Measurements from ENCODE around the gene HAAO. TPM values are rescaled to one million over a fixed set of nuclear protein-coding genes. Genes with fewer than 3 reads are reported as not detected.

HAAO gene
- total and polyA plus RNA-seq, 2 of the 8 experiments (the other 6 are each of a cell fraction or from before 2014, with no cell fraction given), result 2.5 to 7.0 TPM

GRCh38 chr2:42801381-42801780 lies 9.0 kb upstream of the HAAO start:
- Histone ChIP-seq H2AFZ (ENCODE audit: low read length) (no peak overlapping the region), H3K23ac (ENCODE audit: insufficient read length) (no peak overlapping the region), H3K4ac (replicated peaks; ENCODE audit: insufficient read length, low read depth, low read length) (no peak overlapping the region), H2BK20ac (ENCODE audit: low read length) (no peak overlapping the region), H4K5ac (ENCODE audit: insufficient read length, low read depth, low read length) (no peak overlapping the region), H4K91ac (replicated peaks; ENCODE audit: insufficient read length, low read length) (no peak overlapping the region), H4K20me1 (replicated peaks in 1 of 2; ENCODE audit: control insufficient read depth in 1 of 2, insufficient read depth in 2 of 2, low read length in 2 of 2) (no peaks in the 10 kb centered on the region), H2BK15ac (ENCODE audit: low read length) (no peak overlapping the region), H3K18ac (ENCODE audit: extremely low read depth, low read length) (no peak overlapping the region), H3K27ac (ENCODE audit: low read depth, low read length) (no peak overlapping the region), H2AK5ac (ENCODE audit: low read depth, low read length) (no peak overlapping the region), H3K9me3 (ENCODE audit: insufficient read depth in 2 of 2, low read depth in 1 of 2, low read length in 1 of 2) (no peaks in the 10 kb centered on the region), H3K36me3 (ENCODE audit: control insufficient read depth in 2 of 4, insufficient read depth in 4 of 4, low read length in 3 of 4) (no peaks in the 10 kb centered on the region), H3K79me2 (ENCODE audit: control insufficient read depth in 1 of 2, insufficient read depth in 2 of 2, low read length in 2 of 2) (no peaks in the 10 kb centered on the region), H2BK120ac (replicated peaks; ENCODE audit: low read depth, low read length) (no peak overlapping the region), H2BK5ac (ENCODE audit: low read depth, low read length) (no peak overlapping the region), H3K23me2 (ENCODE audit: low read depth, low read length) (no peaks in the 10 kb centered on the region), H4K8ac (ENCODE audit: extremely low read depth, insufficient read depth, low read length) (no peak overlapping the region), H3K56ac (replicated peaks; ENCODE audit: insufficient read length, low read depth, low read length) (no peak overlapping the region), H3K79me1 (ENCODE audit: low read depth, low read length) (no peaks in the 10 kb centered on the region), H3K4me1 (replicated peaks in 1 of 4; ENCODE audit: control insufficient read depth in 3 of 4, insufficient read depth in 4 of 4, low read length in 3 of 4) (no peaks in the 10 kb centered on the region), H3K14ac (ENCODE audit: insufficient read length) (no peak overlapping the region), H3K4me3 (ENCODE audit: extremely low read depth in 1 of 4, insufficient read depth in 2 of 4, low read depth in 3 of 4, low read length in 4 of 4) (no peak overlapping the region), H3K27me3 (replicated peaks in 1 of 4; ENCODE audit: control insufficient read depth in 3 of 4, extremely low read depth in 1 of 4, insufficient read depth in 3 of 4, low read length in 3 of 4) (no peaks in the 10 kb centered on the region), H3K4me2 (ENCODE audit: insufficient read depth in 1 of 2, low read depth in 2 of 2, low read length in 2 of 2) (no peak overlapping the region), H2BK12ac (ENCODE audit: low read depth, low read length) (no peak overlapping the region), H3K9ac (replicated peaks in 1 of 4; ENCODE audit: extremely low read depth in 1 of 4, low read depth in 3 of 4, low read length in 3 of 4) (no peak overlapping the region)
- DNase-seq (ENCODE audit: low read depth in 1 of 2, low spot score in 2 of 2) (no peak), FAIRE-seq (no peak)
- ChIA-PET POLR2A (ENCODE audit: partially characterized antibody) (interaction anchor here (1.2 to 3.3 kb wide), 2 partner anchors 9 kb away, joined by 5 to 21 read pairs; partner anchors contain the start of gene HAAO), CTCF (ENCODE audit: partially characterized antibody) (interaction anchor here (0.6 to 1.9 kb wide), 6 partner anchors 8 to 447 kb away, joined by 3 to 16 read pairs (median 6); no protein-coding TSS in a partner anchor)
- WGBS, 2 experiments (ENCODE audit: extremely low coverage in 1 of 2, insufficient coverage in 1 of 2, insufficient read length in 1 of 2, insufficient replicate concordance in 2 of 2, low coverage in 1 of 2, low lambda C conversion rate in 2 of 2, missing lambda C conversion rate in 1 of 2), result 94% methylated on average over 4 of the region's 4 CpGs; no CpG with 5 or more reads in 1 of the 2 experiments
- TF ChIP-seq EZH2 (IDR thresholded peaks at IDR 0.05; ENCODE audit: low read depth, low read length, severe bottlenecking) (no peak), SAP30 (IDR thresholded peaks at IDR 0.05; ENCODE audit: insufficient read depth, insufficient replicate concordance, low read length) (no peak), CREB1 (IDR thresholded peaks at IDR 0.05) (no peak), TAF7 (optimal IDR thresholded peaks at IDR 0.05; ENCODE audit: borderline replicate concordance, low read depth, low read length) (no peak), TBP (IDR thresholded peaks at IDR 0.05; ENCODE audit: low read depth, low read length) (no peak), MAFK (IDR thresholded peaks at IDR 0.05; ENCODE audit: low read depth, low read length) (no peak), SP1 (IDR thresholded peaks at IDR 0.05; ENCODE audit: low read depth, low read length) (no peak), JUND (IDR thresholded peaks at IDR 0.05; ENCODE audit: low read length) (no peak), SP4 (IDR thresholded peaks at IDR 0.05; ENCODE audit: low read length) (no peak)

Data from H1 (cell line).